ENCODE measurements around the gene CDH4. TPM values are rescaled to one million over a fixed set of nuclear protein-coding genes. Genes with fewer than 3 reads are reported as not detected.

CDH4 gene
- total and polyA plus RNA-seq, 2 of the 4 experiments (the other 2 are of a cell fraction): 1.6 to 3.5 TPM

DNA sequence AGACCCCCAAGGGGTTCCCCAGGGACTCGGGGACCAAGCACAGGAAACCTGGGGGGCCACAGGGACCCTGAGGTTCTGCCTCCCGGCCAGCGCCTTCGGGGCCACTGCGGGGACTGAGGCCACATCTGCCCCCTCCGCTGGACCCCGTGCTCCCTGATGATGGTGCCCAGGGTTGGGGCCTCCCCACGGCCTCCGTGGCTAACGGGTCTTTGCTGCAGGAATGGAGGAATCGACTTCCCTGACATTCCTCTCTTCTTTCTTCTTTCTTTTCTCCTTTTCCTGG, 483.4 kb downstream of the CDH4 start:
- no peak overlapping the region for H2AFZ ChIP-seq (replicated peaks; ENCODE audit: low read length, poor library complexity)
- H3K9me1 ChIP-seq (ENCODE audit: insufficient read depth, low read length): no peaks in the 10 kb centered on the region
- ChIA-PET POLR2A (ENCODE audit: unreplicated experiment) (no interaction called here), CTCF (no interaction called here)
- H3K4me3 ChIP-seq (ENCODE audit: insufficient read depth, low read depth, low read length): no peak overlapping the region
- no peak for ATAC-seq (ENCODE audit: low read depth)
- H2BK120ac ChIP-seq (ENCODE audit: low read depth, low read length): no peak overlapping the region
- H4K5ac ChIP-seq (ENCODE audit: low read depth, low read length): no peak overlapping the region
- no peaks in the 10 kb centered on the region for H3K36me3 ChIP-seq (ENCODE audit: control insufficient read depth, insufficient read depth, low read length)
- H3K4ac ChIP-seq (ENCODE audit: low read depth, low read length): no peak overlapping the region
- H4K20me1 ChIP-seq (ENCODE audit: insufficient read depth, low read length): no peaks in the 10 kb centered on the region
- peaks cover 6% of the 10 kb centered on the region; the same call in 1 of the 2 replicates for H3K27me3 ChIP-seq (ENCODE audit: control insufficient read depth, insufficient read depth, low read length)
- intact Hi-C loops (cut with micrococcal nuclease): no loop called here
- TF ChIP-seq FOS (IDR thresholded peaks at IDR 0.05; ENCODE audit: low read depth, low read length) (no peak), MAZ (IDR thresholded peaks at IDR 0.05; ENCODE audit: borderline replicate concordance, low read depth, low read length) (no peak), ELK1 (IDR thresholded peaks at IDR 0.05; ENCODE audit: borderline replicate concordance, low read depth, low read length) (no peak), RAD21 (IDR thresholded peaks at IDR 0.05; ENCODE audit: low read length) (no peak), RCOR1 (IDR thresholded peaks at IDR 0.05; ENCODE audit: insufficient replicate concordance, low read length) (no peak), NFE2L2 (IDR thresholded peaks at IDR 0.05; ENCODE audit: low read depth, low read length) (no peak)
- TF ChIP-seq, protein P1, sequence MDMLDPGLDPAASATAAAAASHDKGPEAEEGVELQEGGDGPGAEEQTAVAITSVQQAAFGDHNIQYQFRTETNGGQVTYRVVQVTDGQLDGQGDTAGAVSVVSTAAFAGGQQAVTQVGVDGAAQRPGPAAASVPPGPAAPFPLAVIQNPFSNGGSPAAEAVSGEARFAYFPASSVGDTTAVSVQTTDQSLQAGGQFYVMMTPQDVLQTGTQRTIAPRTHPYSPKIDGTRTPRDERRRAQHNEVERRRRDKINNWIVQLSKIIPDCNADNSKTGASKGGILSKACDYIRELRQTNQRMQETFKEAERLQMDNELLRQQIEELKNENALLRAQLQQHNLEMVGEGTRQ (IDR thresholded peaks at IDR 0.05; ENCODE audit: low read depth, low read length): no peak
- TF ChIP-seq, protein P2, sequence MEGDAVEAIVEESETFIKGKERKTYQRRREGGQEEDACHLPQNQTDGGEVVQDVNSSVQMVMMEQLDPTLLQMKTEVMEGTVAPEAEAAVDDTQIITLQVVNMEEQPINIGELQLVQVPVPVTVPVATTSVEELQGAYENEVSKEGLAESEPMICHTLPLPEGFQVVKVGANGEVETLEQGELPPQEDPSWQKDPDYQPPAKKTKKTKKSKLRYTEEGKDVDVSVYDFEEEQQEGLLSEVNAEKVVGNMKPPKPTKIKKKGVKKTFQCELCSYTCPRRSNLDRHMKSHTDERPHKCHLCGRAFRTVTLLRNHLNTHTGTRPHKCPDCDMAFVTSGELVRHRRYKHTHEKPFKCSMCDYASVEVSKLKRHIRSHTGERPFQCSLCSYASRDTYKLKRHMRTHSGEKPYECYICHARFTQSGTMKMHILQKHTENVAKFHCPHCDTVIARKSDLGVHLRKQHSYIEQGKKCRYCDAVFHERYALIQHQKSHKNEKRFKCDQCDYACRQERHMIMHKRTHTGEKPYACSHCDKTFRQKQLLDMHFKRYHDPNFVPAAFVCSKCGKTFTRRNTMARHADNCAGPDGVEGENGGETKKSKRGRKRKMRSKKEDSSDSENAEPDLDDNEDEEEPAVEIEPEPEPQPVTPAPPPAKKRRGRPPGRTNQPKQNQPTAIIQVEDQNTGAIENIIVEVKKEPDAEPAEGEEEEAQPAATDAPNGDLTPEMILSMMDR (conservative IDR thresholded peaks at IDR 0.05; ENCODE audit: low read depth, low read length): no peak
- no peak overlapping the region for H4K8ac ChIP-seq (ENCODE audit: low read depth in 2 of 2, low read length in 2 of 2)
- no peak overlapping the region for H3K18ac ChIP-seq (ENCODE audit: low read depth, low read length)
- H3K9me3 ChIP-seq (ENCODE audit: control insufficient read depth, insufficient read depth, low read length): no peaks in the 10 kb centered on the region
- H3K9ac ChIP-seq (ENCODE audit: low read depth, low read length): no peak overlapping the region
- 81% methylated on average over 5 of the region's 11 CpGs; no CpG with 5 or more reads in 1 of the 2 experiments for WGBS, 2 experiments (ENCODE audit: extremely low coverage in 2 of 2, insufficient read length in 1 of 2)
- H2AK9ac ChIP-seq (replicated peaks; ENCODE audit: low read depth, low read length, poor library complexity): no peak overlapping the region
- no peak overlapping the region for H2BK15ac ChIP-seq (ENCODE audit: low read depth, low read length)
- in situ Hi-C loops (cut with MboI; ENCODE audit: low sequenced_read_pairs): no loop called here
- H2AK5ac ChIP-seq (ENCODE audit: low read depth, low read length): no peak overlapping the region
- H3K4me1 ChIP-seq (ENCODE audit: control insufficient read depth, insufficient read depth, low read length): no peaks in the 10 kb centered on the region
- H2BK5ac ChIP-seq (ENCODE audit: low read depth, low read length, poor library complexity, severe bottlenecking): no peak overlapping the region
- H3K14ac ChIP-seq (replicated peaks; ENCODE audit: low read depth, low read length): no peak overlapping the region
- H3K79me1 ChIP-seq (ENCODE audit: low read depth in 1 of 2, low read length in 2 of 2): no peaks in the 10 kb centered on the region
- dilution Hi-C loops (cut with HindIII; ENCODE audit: low sequenced_read_pairs, unreplicated experiment): no loop called here
- no peak overlapping the region for H3K27ac ChIP-seq (ENCODE audit: insufficient read depth, low read length)
- no peak for DNase-seq
- BruUV-seq (replicated peaks): no TSS peak
- H2BK20ac ChIP-seq (ENCODE audit: low read depth, low read length): no peak overlapping the region
- no peak overlapping the region for H3K23ac ChIP-seq (ENCODE audit: low read depth, low read length)
- no peak overlapping the region for H4K91ac ChIP-seq (ENCODE audit: insufficient read depth, low read depth, low read length)
- no peak overlapping the region for H3K56ac ChIP-seq (ENCODE audit: extremely low read depth, insufficient read depth, low read length)
- H3K4me2 ChIP-seq (ENCODE audit: low read depth, low read length): no peak overlapping the region

All from IMR-90 (cell line).